ENCODE results near the gene BUD23.

The BUD23 gene

DNA sequence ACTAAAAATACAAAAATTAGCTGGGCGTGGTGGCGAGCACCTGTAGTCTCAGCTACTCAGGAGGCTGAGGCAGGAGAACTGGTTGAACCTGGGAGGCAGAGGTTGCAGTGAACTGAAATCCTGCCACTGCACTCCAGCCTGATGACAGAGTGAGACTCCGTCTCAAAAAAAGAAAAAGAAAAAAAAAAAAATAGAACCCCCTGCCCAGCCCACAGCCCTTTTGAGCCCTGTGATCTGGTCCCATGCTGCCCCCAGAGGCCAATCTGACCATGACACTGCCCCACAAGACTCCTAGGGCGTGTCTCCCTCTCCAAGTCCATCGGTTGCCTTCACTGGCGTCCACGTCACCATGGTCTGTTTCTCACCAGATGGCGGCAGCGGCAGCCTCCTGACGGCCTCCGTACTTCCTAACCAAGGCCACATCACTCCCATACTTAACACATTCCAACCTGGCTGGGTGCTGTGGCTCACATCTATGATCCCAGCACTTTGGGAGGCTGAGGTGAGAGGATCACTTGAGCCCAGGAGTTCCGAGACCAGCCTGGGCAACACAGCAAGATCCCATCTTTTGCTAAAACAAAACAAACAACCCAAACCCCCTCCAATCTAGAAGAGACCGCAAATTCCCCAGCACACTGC lies 18.1 kb downstream of the BUD23 start:
- no peak overlapping the region for H3K4me3 ChIP-seq (ENCODE audit: low read depth, low read length)
- TF ChIP-seq, protein P1, sequence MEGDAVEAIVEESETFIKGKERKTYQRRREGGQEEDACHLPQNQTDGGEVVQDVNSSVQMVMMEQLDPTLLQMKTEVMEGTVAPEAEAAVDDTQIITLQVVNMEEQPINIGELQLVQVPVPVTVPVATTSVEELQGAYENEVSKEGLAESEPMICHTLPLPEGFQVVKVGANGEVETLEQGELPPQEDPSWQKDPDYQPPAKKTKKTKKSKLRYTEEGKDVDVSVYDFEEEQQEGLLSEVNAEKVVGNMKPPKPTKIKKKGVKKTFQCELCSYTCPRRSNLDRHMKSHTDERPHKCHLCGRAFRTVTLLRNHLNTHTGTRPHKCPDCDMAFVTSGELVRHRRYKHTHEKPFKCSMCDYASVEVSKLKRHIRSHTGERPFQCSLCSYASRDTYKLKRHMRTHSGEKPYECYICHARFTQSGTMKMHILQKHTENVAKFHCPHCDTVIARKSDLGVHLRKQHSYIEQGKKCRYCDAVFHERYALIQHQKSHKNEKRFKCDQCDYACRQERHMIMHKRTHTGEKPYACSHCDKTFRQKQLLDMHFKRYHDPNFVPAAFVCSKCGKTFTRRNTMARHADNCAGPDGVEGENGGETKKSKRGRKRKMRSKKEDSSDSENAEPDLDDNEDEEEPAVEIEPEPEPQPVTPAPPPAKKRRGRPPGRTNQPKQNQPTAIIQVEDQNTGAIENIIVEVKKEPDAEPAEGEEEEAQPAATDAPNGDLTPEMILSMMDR (conservative IDR thresholded peaks at IDR 0.05; ENCODE audit: low read depth, low read length), result peak; percentile 66
- peak; percentile 72 for DNase-seq (ENCODE audit: low read depth)

DNA sequence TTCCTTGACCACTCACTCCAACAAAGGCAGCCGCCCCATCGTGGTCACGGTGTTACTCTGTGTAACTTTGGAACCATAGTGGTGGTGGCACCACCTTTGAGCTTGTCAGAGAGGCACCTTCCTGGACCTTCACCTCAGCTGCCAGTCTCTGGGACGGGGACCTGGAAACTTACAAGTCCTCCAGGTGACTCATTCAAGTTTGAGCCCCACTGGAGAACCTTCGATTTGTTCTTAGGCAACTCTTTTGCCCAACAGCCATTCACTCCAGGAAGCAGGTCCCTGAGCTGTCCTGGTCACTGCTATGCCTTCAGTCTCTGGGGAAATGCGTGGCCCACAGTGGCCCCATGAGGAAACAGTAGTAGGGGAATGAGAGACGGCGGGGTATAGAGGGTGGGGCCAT lies 18.8 kb downstream of the BUD23 start:
- TF ChIP-seq, protein P1 (conservative IDR thresholded peaks at IDR 0.05; ENCODE audit: low read depth, low read length), result no peak
- no peak overlapping the region for H3K4me3 ChIP-seq (ENCODE audit: low read depth, low read length)
- DNase-seq (ENCODE audit: low read depth), result no peak

DNA sequence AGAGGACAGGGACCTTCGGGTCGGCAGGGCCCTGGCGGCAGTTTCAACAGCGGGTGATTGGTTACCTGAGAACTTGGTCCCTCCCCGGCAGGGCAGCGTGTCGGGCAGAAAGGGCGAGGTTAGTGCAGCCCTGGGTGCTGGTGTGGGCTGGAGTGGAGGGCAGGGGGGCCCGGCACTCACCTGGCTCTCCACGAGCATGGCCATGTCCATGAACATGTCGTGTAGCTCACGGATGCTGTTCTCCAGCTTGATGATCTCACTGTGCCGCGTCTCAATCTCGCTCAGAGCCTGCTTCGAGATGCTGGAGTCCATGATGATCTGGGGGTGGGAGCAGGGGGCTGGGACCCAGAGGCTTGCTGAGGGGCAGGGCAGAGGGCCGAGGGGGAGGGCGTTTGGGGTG lies 19.3 kb downstream of the BUD23 start:
- no peak overlapping the region for H3K4me3 ChIP-seq (ENCODE audit: low read depth, low read length)
- DNase-seq (ENCODE audit: low read depth), result no peak
- TF ChIP-seq, protein P1 (conservative IDR thresholded peaks at IDR 0.05; ENCODE audit: low read depth, low read length), result no peak

DNA sequence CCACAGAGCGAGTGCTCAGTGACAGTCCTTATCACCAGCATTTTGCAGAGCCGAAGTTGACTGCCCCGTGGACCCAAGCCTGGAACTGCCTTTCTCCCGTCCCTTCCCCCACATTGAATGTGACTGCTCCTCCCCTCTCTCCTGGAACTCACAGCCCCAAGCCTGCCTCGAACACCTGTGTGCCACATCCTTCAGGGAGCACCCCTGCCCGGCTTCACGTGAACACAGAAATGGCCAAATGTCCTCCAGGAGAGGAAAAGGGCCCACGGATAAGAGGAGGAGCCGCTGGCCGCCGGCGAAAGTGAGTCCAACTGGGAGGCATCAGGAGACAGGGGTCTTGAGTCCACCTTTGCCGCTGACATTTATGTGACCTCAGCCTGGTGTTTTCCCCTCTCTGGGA lies 19.8 kb downstream of the BUD23 start:
- H3K4me3 ChIP-seq (ENCODE audit: low read depth, low read length), result no peak overlapping the region
- no peak for DNase-seq (ENCODE audit: low read depth)
- TF ChIP-seq, protein P1 (conservative IDR thresholded peaks at IDR 0.05; ENCODE audit: low read depth, low read length), result no peak

DNA sequence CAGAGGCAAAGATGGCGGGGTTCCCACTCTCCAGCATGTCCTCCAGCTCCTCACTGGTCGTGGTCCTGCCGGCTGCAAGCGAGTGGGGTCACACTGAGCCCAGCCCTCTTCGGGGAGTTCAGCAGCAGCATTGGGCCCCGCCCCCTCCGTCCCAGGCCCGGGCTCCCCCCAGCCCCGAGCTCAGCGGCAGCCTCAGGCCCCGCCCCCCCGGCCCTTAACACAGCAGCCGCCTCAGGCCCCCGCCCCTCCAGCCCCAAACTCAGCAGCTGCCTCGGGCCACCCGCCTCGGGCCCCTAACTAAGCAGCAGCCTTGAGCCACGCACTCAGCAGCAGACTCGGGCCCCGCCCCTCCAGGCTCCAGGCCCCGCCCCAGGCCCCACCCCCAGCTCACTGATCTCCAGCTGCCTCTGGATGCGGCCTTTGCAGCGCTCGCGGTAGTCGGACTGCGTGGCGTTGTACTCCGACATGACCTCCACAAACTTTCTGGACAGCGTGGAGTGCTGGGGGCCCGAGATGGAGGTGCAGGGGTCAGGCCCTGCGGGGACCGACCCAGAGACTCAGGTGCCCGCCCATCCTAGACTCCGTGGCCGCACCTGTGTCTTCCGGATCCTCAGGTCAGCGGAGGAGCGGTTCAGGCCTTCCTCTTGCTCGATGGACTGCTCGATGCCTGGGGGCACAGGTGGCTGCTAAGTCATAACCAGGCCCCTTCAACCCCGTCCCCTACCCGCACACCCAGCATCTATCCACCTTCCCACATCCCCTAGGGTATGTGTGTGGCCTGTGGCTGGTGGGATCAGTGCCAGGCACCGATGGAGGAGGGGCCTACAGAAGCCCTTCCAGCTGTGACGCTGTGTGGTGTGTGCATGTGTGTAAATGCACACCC lies 20.6 kb downstream of the BUD23 start:
- peak overlapping the region; percentile 11 for H3K4me3 ChIP-seq (ENCODE audit: low read depth, low read length)
- TF ChIP-seq, protein P1 (conservative IDR thresholded peaks at IDR 0.05; ENCODE audit: low read depth, low read length), result no peak
- DNase-seq (ENCODE audit: low read depth), result peak; percentile 81

DNA sequence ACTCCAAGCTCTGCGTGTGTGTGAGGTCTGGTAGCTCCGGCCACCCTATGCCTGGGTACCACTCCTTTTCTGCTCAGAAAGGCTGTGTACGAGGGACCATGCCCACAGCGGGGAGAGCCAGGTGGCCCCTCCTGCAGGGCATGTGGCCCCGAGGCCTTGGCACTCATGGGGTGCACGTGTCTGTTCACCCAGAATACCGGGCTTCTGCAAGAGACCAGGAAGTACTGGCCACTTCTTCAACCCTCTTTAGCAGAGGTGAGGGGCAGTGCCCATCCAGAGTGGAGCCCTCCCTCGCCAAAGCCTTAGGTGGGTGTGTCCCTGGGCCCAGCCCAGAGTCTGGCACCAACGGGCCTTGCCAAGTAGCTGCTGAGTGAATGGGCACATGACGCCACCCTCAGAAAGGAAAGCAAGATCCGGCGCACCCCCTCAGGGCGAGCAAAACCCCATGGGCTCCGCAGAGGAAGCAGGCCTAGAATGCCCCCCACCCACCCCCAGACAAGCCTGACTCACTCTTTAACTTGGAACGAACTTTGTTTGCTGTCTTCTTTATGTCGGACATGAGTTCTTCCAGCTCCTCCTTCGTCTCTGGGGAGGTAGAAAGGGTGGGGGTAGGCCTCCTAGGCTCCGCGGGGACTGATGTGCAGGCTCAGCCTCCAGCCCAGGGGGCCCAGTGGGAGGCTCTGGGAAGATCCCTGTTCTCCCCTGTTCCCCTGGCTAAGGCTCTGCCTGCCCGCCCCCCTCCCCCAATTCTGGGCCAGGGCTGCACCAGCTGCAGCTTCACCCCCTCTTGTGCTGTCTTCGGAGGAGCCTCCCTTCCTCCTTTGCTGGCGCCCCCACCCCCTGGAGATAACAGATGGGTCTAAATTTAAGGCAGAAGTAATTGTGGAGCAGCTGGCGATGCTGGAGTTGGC lies 21.5 kb downstream of the BUD23 start:
- DNase-seq (ENCODE audit: low read depth), result peak; percentile 86
- TF ChIP-seq, protein P1 (conservative IDR thresholded peaks at IDR 0.05; ENCODE audit: low read depth, low read length), result no peak
- H3K4me3 ChIP-seq (ENCODE audit: low read depth, low read length), result no peak overlapping the region

Measured in choroid plexus epithelial cell (primary cell).